H9 (cell line): Measurements from ENCODE around the gene ZNF512B. TPM values are rescaled to one million over a fixed set of nuclear protein-coding genes. Genes with fewer than 3 reads are reported as not detected.

ENCODE experiments used
- DNase-seq: peaks from one replicate; pipeline ENCODE4 v3.0.0-alpha.2; 2017
- H2AFZ ChIP-seq: one replicate; pipeline ENCODE4 v1.6.1; 2013; ENCODE audit warnings: mild to moderate bottlenecking, low read length, control low read depth, moderate library complexity
- H2AK5ac ChIP-seq: 2 replicates; pipeline ENCODE4 v1.6.1; 2013; ENCODE audit warnings: low read length, control low read depth, mixed read lengths; ENCODE audit not compliant: insufficient read length
- H2BK120ac ChIP-seq: one replicate; pipeline ENCODE4 v1.6.1; 2013; ENCODE audit warnings: low read depth, mild to moderate bottlenecking, low read length, control low read depth, inconsistent platforms; ENCODE audit not compliant: poor library complexity, severe bottlenecking
- H2BK12ac ChIP-seq: 2 replicates; pipeline ENCODE4 v1.6.1; 2013; ENCODE audit warnings: low read length, control low read depth, mixed read lengths, low read depth; ENCODE audit not compliant: insufficient read length
- H2BK15ac ChIP-seq: 2 replicates; pipeline ENCODE4 v1.6.1; 2013; ENCODE audit warnings: low read depth, low read length, control low read depth
- H2BK20ac ChIP-seq: one replicate; pipeline ENCODE4 v1.6.1; 2013; ENCODE audit warnings: low read depth, mild to moderate bottlenecking, low read length, control low read depth, inconsistent platforms; ENCODE audit not compliant: poor library complexity, severe bottlenecking
- H2BK5ac ChIP-seq: 2 replicates; pipeline ENCODE4 v1.6.1; 2013; ENCODE audit warnings: low read length, control low read depth, mixed read lengths; ENCODE audit not compliant: insufficient read length
- H3K14ac ChIP-seq: 2 replicates; pipeline ENCODE4 v1.6.1; 2013; ENCODE audit warnings: low read length, control low read depth; ENCODE audit not compliant: insufficient read depth
- H3K18ac ChIP-seq: 2 replicates; pipeline ENCODE4 v1.6.1; 2013; ENCODE audit warnings: low read depth, mild to moderate bottlenecking, mixed read lengths, low read length, control low read depth; ENCODE audit not compliant: insufficient read length
- H3K23ac ChIP-seq: 2 replicates; pipeline ENCODE4 v1.6.1; 2013; ENCODE audit warnings: low read length, control low read depth, mixed read lengths, low read depth; ENCODE audit not compliant: insufficient read length
- H3K23me2 ChIP-seq: 2 replicates; pipeline ENCODE4 v1.6.1; 2013; ENCODE audit warnings: low read depth, mild to moderate bottlenecking, mixed read lengths, low read length, control low read depth; ENCODE audit not compliant: insufficient read length, poor library complexity, severe bottlenecking
- H3K27ac ChIP-seq: 2 replicates; pipeline ENCODE4 v1.5.1; 2013; ENCODE audit warnings: low read length, control low read depth, mixed read lengths, low read depth; ENCODE audit not compliant: insufficient read length
- H3K27me3 ChIP-seq: 2 replicates; pipeline ENCODE4 v1.6.1; 2013; ENCODE audit warnings: low read length, control low read depth, inconsistent platforms; ENCODE audit not compliant: insufficient read depth
- H3K4ac ChIP-seq: 2 replicates; pipeline ENCODE4 v1.6.1; 2013; ENCODE audit warnings: low read depth, mild to moderate bottlenecking, control low read depth, inconsistent platforms, low read length, moderate library complexity
- H3K4me1 ChIP-seq: 2 replicates; pipeline ENCODE4 v1.6.1; 2013; ENCODE audit warnings: low read length, control low read depth, inconsistent platforms; ENCODE audit not compliant: insufficient read depth
- H3K4me2 ChIP-seq: 2 replicates; pipeline ENCODE4 v1.6.1; 2013; ENCODE audit warnings: low read length, control low read depth, mixed read lengths; ENCODE audit not compliant: insufficient read length, insufficient read depth
- H3K56ac ChIP-seq: 2 replicates; pipeline ENCODE4 v1.6.1; 2013; ENCODE audit warnings: low read depth, mild to moderate bottlenecking, mixed read lengths, low read length, control low read depth; ENCODE audit not compliant: insufficient read length
- H3K79me1 ChIP-seq: 2 replicates; pipeline ENCODE4 v1.6.1; 2013; ENCODE audit warnings: low read depth, mild to moderate bottlenecking, moderate library complexity, low read length, control low read depth, inconsistent platforms; ENCODE audit not compliant: insufficient read depth, poor library complexity, severe bottlenecking
- H3K79me2 ChIP-seq: 2 replicates; pipeline ENCODE4 v1.6.1; 2013; ENCODE audit warnings: low read length, control low read depth, inconsistent platforms; ENCODE audit not compliant: insufficient read depth
- H3K9ac ChIP-seq: 2 replicates; pipeline ENCODE4 v1.6.1; 2013; ENCODE audit warnings: low read length, control low read depth, mixed read lengths; ENCODE audit not compliant: insufficient read length; ENCODE audit errors: extremely low read depth
- H3K9me3 ChIP-seq: one replicate; pipeline ENCODE4 v1.6.1; 2013; ENCODE audit warnings: low read depth, low read length, inconsistent platforms; ENCODE audit not compliant: control insufficient read depth
- H3T11ph ChIP-seq: one replicate; pipeline ENCODE4 v1.6.1; 2013; ENCODE audit warnings: mild to moderate bottlenecking, low read length, control low read depth, inconsistent platforms
- H4K20me1 ChIP-seq: one replicate; pipeline ENCODE4 v1.6.1; 2013; ENCODE audit not compliant: control insufficient read depth, insufficient read length, insufficient read depth
- H4K5ac ChIP-seq: 2 replicates; pipeline ENCODE4 v1.6.1; 2013; ENCODE audit warnings: low read depth, mild to moderate bottlenecking, mixed read lengths, low read length, control low read depth; ENCODE audit not compliant: insufficient read length
- H4K8ac ChIP-seq: replicated peaks from 2 replicates; pipeline ENCODE4 v1.6.1; 2013; ENCODE audit warnings: low read length, control low read depth, mixed read lengths, low read depth; ENCODE audit not compliant: insufficient read length
- H4K91ac ChIP-seq: 2 replicates; pipeline ENCODE4 v1.6.1; 2013; ENCODE audit warnings: low read depth, mild to moderate bottlenecking, moderate library complexity, mixed read lengths, low read length, control low read depth; ENCODE audit not compliant: insufficient read length
- H3K27ac Mint-ChIP-seq, 3 experiments: 2 replicates in 2 of 3; 3 replicates in 1 of 3; pipeline ENCODE4 v1.8.0; 2020 to 2021; ENCODE audit warnings: mixed read lengths in 3 of 3, mild to moderate bottlenecking in 1 of 3, moderate library complexity in 1 of 3
- H3K27me3 Mint-ChIP-seq: 2 replicates; pipeline ENCODE4 v1.8.0; 2021; ENCODE audit warnings: low read depth, mild to moderate bottlenecking, moderate library complexity, mixed read lengths
- H3K36me3 Mint-ChIP-seq, 3 experiments: 2 replicates in 2 of 3; 3 replicates in 1 of 3; pipeline ENCODE4 v1.8.0; 2020 to 2021; ENCODE audit warnings: low read depth in 3 of 3, mixed read lengths in 3 of 3; ENCODE audit not compliant: insufficient read depth in 1 of 3
- H3K4me1 Mint-ChIP-seq, 2 experiments: 2 replicates each; pipeline ENCODE4 v1.8.0; 2020; ENCODE audit warnings: mixed read lengths in 2 of 2
- H3K4me3 Mint-ChIP-seq, 2 experiments: 2 replicates in 1 of 2; 3 replicates in 1 of 2; pipeline ENCODE4 v1.8.0; 2020 to 2021; ENCODE audit warnings: mild to moderate bottlenecking in 2 of 2, mixed read lengths in 2 of 2, moderate library complexity in 1 of 2
- H3K9me3 Mint-ChIP-seq, 2 experiments: 2 replicates in 1 of 2; 3 replicates in 1 of 2; pipeline ENCODE4 v1.8.0; 2020; ENCODE audit warnings: mild to moderate bottlenecking in 2 of 2, mixed read lengths in 2 of 2, moderate library complexity in 1 of 2
- CTCF ChIP-seq: fragments of 200-600 bp; sonication (generic); conservative IDR thresholded peaks from 3 replicates; pipeline ENCODE4 v1.8.0; 2021; ENCODE audit warnings: antibody characterized with exemption, mild to moderate bottlenecking
- WGBS: extraction: QIAGEN DNeasy Blood & Tissue Kit; methylation state at CpG from one replicate; pipeline ENCODE4 v1.1.7; 2013; ENCODE audit warnings: missing lambda C conversion rate, low lambda C conversion rate, mixed read lengths; ENCODE audit not compliant: insufficient read length; ENCODE audit errors: extremely low coverage; 5-methylcytosine and 5-hydroxymethylcytosine counted together
- total RNA-seq: library from RNA; stranded (reverse); gene quantifications from 2 replicates; pipeline ENCODE4 v1.2.1, GENCODE V29; 2021

Gene ZNF512B
- total RNA-seq, 1 experiment from 2014 or later: 46.0 TPM

GRCh38 chr20:63950701-63951397 lies 18.9 kb downstream of the ZNF512B start:
- H2BK12ac ChIP-seq: no peak overlapping the region
- H3K9ac ChIP-seq: no peak overlapping the region
- H2BK20ac ChIP-seq: no peak overlapping the region
- H3K27me3 ChIP-seq: no peaks in the 10 kb centered on the region
- no peak overlapping the region for H3K27ac Mint-ChIP-seq
- H2AFZ ChIP-seq: no peak overlapping the region
- H2AK5ac ChIP-seq: no peak overlapping the region
- peaks cover 2% of the 10 kb centered on the region for H3K79me1 ChIP-seq
- H3K4me1 Mint-ChIP-seq: peaks cover 27 to 31% of the 10 kb centered on the region in 2 experiments
- H3K9me3 ChIP-seq: no peaks in the 10 kb centered on the region
- DNase-seq: no peak
- no peaks in the 10 kb centered on the region for H3K27me3 Mint-ChIP-seq
- H4K8ac ChIP-seq: no peak overlapping the region
- no peak overlapping the region for H3K56ac ChIP-seq
- no CpG with 5 or more reads among the region's 20 CpGs for WGBS
- no peak overlapping the region for H3K27ac ChIP-seq
- H2BK5ac ChIP-seq: no peak overlapping the region
- H2BK15ac ChIP-seq: no peak overlapping the region
- H3K23ac ChIP-seq: no peak overlapping the region
- no peak overlapping the region for H4K5ac ChIP-seq
- peaks cover 4 to 7% of the 10 kb centered on the region in 2 experiments; a peak in 3 of 5 replicates for H3K9me3 Mint-ChIP-seq
- no peak overlapping the region for H3K14ac ChIP-seq
- H3K4me2 ChIP-seq: no peak overlapping the region
- no peaks in the 10 kb centered on the region for H3K4me1 ChIP-seq
- H3K18ac ChIP-seq: no peak overlapping the region
- no peak overlapping the region for H4K91ac ChIP-seq
- H3K4ac ChIP-seq: no peak overlapping the region
- no peak overlapping the region for H3K4me3 Mint-ChIP-seq
- TF ChIP-seq CTCF: no peak
- peaks cover 3% of the 10 kb centered on the region for H4K20me1 ChIP-seq
- no peak overlapping the region for H2BK120ac ChIP-seq
- H3T11ph ChIP-seq: no peak overlapping the region
- H3K36me3 Mint-ChIP-seq: peaks cover 3 to 16% (median 15%) of the 10 kb centered on the region in 3 experiments
- H3K23me2 ChIP-seq: peaks cover 3% of the 10 kb centered on the region
- peaks cover 19% of the 10 kb centered on the region; the same call in 1 of the 2 replicates for H3K79me2 ChIP-seq
